Measurements from ENCODE around the gene LSM5. TPM values are rescaled to one million over a fixed set of nuclear protein-coding genes. Genes with fewer than 3 reads are reported as not detected.
A peak's percentile ranks its signal among the peaks of the same experiment; 100 is the strongest.

LSM5 gene
- total RNA-seq (2014; rRNA removed; shearing (Covaris generic)) = 11.3 and 22.8 TPM in 2 replicates

DNA sequence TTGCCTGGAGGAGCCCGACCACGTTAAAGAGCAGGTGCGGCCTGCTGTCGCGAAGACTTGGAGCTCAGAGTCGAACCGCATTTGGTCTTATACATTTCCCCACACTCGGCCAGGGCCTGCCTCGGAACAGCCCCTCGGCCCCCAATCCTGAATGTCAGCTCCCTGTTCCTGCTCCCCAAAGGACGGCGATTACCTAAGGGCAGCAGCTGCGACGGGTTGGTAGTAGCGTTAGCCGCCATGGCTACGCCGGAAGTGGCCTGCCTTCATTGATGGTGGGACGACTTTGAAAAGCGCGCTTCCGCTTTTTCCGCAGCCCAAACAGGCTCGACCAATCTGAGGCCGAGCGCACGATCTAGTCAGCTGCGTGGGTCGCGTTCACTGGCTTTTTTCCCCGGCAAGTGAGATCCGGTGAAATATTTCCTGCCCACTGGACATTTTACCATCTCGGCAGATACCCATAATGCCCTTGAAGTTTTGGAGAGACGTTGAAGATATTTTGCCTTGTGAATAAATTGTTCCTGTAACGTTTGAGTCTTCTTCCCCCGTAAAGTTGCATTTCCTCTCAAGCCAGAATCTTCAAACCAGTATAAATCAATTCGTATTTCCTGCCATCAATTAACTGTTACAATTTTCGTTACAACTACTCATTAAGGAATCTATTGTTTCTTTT lies at the start of gene LSM5:
Gene LSM5, minus strand, starts transcription at position 254 of the 670 bp plus-strand sequence. Its CDS starts 15 bp downstream, at position 239.
- peak; percentile 98 for DNase-seq (ENCODE audit: low spot score)

DNA sequence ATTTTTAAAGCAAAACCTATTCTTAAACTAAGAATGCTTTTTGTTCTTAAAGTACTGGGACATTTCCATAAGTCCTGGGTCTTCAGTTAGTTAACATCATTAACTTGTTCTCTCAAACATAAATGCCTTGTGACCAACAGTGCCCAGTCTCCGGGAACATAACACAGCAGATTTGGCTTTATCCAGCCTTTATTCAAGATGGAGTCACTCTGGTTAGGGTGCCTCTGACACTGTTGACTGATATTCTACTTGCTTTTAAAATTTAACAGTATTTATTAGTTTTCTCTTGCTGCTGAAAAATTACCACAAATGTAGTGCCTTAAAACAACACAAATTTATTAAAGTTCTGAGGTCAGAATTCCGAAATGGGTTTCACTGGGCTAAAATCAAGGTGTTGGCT lies 49.2 kb upstream of the LSM5 start:
- DNase-seq (ENCODE audit: low spot score) = no peak

DNA sequence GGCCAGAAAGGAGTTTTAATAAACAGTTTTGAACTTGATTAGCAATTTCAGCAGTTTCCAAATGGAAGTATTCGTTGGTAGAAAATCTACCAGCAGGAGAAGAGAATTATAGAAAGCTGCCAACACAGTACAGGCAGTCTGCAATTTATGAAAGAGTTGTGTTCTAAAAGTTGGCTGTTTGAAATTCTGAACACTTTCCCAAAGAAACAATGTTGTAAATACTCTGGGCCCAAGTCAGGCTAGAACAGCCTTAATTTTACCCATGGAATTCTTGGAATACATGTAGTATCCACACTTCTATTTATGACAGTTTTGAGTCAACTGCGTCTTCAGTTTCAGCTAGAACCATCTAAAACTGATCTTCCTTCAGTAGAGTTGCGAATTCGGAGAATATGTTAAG lies 47.6 kb upstream of the LSM5 start:
- DNase-seq (ENCODE audit: low spot score) = no peak

DNA sequence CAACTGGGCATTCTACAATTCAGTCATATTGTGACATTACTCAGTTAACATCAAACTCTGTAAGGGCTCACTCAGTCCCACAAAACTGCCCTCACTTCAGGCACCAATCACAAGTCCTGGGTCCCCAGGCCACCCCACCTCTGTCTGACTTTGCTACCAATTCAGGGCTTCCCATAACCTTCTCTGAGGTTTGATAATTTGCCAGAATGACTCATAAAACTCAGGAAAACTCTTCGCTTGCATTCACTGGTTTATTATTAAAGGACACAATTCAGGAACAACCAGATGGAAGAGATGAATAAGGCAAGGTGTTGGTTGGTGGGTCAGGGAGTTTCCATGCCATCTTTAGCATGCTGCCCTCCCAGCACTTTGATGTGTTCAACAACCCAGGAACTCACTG lies 46.4 kb upstream of the LSM5 start:
- peak; percentile 52 for DNase-seq (ENCODE audit: low spot score)

DNA sequence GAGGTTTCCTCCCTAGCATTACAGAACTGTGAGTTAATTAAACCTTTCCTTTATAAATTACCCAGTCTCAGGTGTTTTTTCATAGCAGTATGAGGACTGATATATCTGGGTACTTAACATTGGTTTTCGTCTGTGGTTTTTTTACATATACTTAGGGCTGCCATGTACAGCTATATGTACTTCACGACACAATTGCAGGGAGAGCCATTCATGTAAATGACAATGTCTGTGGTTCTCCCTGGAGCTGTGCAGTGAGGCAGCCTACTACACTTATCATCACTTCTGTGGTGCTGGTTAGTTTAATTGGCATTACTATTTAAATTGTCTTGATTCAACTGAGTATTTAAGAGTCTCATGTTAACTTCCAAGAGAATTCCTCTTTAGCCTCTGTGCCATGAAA lies 45.8 kb upstream of the LSM5 start:
- DNase-seq (ENCODE audit: low spot score) = no peak

DNA sequence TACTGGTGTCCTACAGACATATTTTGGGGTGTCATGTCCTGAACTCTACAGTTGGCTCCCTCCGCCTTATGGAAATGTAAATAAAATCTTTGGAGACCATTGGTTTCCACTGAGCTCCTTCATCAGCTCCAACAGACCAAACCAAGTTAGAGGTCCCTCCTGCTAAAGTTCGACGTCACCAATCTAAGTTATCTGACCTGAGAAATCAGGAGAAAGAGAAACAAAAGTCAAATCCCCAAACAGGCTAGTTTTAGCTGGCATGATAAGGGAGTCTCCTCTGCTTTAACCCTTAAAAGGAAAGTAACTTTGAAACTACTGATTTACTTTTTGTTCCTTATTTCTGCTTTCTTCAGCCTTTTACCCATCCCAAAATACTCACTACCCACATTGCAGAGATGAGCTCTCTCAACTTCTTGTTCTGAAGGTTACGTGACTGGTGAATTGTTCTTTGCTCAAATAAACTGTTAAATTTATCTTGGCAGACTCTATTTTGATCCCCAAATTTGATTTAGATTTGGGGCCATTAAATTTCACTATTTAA lies 45.1 kb upstream of the LSM5 start:
- no peak for DNase-seq (ENCODE audit: low spot score)

DNA sequence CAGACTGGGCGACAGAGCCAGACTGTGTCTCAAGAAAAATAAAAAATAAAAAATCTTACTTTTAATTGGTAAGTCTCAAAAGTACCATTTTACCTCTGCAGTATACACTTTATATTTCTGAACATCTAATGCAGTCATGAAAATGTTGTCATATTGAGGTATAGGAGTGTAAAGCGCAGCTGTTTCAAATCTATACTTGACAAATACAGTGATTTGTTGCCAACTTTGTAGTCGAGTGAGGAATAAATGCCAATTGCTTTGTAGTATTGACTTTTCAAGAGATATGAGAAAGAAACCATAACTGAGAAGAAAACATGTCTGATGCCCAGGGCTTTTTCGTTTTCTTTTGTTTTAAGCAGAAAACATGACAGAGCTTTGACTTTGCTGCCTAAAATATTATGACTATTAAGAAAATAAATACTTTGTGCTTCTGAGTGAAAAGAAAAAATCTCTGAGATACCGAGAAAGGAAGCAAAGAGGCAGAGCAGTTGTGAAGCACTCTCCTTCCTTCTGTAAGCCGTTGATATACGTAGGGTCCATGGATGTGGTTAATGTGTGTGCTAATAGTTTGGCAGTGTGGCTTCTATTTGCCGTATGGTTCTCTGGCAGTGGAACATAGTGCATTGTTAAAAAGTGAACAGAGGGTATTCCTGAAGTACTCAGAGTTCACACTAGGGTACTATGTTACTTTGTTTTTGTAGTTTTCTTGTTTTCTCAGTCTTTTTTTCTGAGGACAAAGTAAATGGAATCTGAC lies 43.3 kb upstream of the LSM5 start:
- DNase-seq (ENCODE audit: low spot score) = no peak

DNA sequence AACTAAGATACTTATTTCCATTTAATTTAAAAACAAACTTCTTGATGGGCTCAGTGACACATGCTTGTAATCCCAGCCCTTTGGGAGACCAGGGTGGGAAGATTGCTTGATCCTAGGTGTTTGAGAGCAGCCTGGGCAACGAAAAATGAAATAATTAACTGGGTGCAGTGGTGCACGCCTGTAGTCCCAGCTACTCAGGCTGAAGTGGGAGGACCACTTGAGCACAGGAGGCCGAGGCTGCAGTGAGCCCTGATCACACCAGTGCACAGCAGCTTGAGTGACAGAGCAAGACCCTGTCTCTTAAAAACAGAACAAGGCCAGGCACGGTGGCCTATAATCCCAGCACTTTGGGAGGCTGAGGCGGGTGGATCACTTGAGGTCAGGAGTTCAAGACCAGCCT lies 42.5 kb upstream of the LSM5 start:
- DNase-seq (ENCODE audit: low spot score) = no peak

DNA sequence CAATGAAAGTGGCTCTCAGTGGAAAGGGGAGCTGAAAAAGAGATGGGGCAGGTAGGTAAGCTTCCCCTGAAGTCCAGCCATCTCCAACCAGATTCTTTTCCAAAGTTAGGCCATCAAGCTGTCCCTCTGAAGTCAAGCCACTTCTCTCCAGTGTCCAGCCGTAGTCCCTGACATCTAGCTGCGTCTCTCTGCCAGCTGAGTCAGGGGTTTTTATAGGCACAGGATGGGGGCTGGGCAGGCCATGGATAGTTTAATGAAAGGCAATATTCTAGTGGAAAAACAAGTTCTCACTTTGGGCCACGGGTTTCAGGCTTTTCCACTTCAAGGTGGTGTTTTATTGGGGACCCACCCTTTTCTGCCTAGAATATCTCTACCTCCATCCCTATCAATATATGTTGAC lies 41.9 kb upstream of the LSM5 start:
- peak; percentile 78 for DNase-seq (ENCODE audit: low spot score)

DNA sequence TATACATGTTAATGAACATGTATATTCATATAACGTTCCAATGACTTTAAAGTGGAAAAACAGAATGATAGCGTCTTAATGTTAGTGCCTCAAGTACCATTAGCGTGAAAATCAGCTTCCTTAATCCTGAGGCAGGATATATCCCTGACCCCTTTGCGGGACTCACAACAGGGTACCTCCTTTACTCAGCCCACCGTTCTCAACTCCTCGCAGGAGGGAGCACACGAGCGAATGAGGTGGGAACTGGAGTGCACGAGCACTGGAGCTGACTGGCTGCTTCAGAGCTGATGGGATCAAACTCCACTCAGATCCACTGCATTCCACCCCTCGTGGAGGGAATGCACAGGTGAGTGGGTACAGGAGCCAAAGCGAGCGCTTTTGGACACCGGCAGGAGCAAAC lies 41.2 kb upstream of the LSM5 start:
- no peak for DNase-seq (ENCODE audit: low spot score)

DNA sequence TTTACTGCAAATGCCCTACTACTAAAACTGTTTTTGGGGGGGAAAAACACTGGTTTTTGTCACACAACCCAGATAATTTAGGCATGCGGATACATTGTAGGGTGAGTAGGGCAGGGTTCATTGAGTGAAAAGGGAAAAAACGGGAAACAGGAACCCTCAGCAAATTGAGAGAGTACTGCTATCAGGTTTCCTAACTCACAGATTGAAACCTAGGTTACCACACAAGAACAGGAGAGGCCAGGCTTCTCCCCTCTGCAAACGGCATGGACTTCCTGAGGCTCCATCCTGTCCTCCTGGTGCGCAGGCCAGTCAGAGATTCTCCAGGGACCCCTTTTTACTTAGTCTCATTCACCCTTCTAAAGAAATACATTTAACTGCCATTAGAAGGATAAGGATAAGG lies 35.7 kb upstream of the LSM5 start:
- no peak for DNase-seq (ENCODE audit: low spot score)

DNA sequence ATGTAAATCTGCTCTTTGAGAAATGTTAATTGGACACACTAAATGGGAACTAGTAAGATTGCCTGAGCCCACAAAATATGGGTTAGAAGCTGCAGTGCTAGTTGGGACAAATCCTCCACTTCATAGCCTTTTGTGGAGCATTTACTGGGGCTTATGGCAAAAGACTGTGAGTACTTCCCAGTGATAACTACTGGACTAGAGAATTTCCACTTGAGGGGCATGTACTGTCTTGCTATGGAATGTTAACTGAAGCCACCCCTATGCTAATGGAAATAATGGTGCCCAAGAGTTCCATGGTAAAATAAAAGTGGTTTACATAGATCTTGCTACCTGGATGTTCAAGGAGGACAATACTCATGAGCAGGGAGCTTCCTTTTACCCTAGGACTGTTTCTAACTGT lies 34.5 kb upstream of the LSM5 start:
- no peak for DNase-seq (ENCODE audit: low spot score)

DNA sequence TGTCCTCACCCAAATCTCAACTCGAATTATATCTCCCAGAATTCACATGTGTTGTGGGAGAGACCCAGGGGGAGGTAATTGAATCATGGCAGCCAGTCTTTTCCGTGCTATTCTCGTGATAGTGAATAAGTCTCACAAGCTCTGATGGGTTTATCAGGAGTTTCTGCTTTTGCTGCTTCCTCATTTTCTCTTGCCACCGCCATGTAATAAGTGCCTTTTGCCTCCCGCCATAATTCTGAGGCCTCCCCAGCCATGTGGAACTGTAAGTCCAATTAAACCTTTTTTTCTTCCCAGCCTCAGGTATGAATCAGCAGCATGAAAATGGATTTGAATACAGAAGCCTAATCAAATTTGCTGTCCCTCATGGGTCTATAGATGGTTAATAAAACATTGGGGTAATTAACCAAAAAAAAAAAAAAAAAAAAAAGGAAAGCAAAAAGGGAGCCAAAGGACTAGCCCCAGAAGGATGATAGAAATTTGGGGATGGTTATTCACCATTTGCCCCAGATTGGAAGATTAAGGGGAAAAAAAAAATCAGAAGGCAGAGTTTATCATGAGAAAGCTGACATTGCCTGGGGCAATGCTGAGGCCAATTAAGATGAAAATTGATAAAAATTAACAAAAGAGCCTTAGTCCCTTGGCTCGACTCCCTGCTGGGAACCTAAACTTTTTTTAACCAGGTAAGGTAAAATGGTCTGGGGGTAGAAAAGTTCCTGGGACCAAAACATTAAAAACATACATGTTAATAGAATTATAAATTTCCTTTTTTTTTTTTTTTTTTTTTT lies 32.8 kb upstream of the LSM5 start:
- DNase-seq (ENCODE audit: low spot score) = no peak

DNA sequence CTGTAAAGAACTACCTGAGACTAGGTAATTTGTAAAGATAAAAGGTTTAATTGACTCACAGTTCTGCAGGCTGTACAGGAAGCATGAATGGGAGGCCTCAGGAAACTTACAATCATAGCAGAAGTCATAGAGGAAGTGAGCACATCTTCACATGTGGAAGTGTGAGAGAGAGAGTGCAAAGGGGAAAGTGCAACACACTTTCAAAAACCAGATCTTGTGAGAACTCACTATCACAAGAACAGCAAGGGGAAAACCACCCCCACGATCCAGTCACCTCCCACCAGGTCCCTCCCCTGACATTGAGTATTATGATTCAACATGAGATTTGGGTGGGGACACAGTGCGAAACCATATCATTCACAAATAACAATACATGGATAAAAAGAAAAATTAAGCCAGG lies 29.6 kb upstream of the LSM5 start:
- DNase-seq (ENCODE audit: low spot score) = no peak

DNA sequence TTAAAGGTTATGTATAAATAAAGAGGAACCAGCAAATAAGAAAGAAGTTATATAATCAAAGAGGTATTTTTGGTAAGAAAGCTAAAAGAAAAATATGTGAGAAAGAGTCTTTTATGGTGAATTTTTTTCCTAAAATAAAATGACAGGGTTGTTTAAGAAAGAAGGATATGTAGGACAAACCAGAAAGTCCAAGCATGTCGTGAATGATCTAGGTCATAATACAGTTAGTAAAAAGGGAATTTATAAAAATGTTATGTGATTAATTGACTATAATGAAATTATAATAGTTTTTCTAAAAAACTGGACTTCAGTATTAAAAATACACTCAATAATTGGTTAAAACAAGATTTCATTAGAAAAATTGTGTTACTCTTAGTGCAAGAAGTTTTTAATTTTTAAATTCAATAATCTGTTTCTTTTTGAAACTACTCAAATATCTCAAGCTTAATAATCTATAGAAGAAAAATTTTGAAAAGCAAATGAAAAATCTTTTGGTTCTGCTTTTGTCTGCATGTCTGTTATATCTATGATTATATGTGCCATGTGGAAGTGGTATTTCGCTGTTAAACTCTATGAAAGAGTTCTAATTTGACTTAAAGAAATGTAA lies 28.5 kb upstream of the LSM5 start:
- DNase-seq (ENCODE audit: low spot score) = no peak

DNA sequence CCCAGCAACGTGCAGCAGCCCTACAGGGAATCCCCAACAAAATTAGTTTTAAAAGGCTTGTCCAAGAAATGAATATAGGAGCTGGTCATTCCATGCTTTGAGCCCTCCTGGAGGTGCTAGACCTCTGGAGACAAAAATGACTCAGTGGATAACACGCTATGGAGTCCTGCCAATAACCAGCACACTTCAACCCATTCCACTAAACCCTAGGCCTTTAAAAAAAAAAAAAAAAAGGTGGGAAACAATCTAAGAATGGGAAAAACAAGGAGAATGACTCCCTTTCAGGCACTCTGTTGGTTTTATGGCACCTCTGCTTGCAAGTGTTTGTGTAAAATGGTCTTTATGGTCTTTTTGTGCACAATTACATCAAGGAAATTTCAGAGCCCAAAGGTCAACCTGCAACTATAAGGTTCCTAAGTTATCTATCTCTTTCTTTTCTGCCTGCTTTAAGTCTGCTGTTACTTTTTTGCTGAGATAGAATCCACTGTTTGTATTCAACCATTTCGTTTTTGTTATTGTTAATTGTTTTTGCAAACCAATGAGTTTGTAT lies 26.4 kb upstream of the LSM5 start:
- DNase-seq (ENCODE audit: low spot score) = no peak

DNA sequence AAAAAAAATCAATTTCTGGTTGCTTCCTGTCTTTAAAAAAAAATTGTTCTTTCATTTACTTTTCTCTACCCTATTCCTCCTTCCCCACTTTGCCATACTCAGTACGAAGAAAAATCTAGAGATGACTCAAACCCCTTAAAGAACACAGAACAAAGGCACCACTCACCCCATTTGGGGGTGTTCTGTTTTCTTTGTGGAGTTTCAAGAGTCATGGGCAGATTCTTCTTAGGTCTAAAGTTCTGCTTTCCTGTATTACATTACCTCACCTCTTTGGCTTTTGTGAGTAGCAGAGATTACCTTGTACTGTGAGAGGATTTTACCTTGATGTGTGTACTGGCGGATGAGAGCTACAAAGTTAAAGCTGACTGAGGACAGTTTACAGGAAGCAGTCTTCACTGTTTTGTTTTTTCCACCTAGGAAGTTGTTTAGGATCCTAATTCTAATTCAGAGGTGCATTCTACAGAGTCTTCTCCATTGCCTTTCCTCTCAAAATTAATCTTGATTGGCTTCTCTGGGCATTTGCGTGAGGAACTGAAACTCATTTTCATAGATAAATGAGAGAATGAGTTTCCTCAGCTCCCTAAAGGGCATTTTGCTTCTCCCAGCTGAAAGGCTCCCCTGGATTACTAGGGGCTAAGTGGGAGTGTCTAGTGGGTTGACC lies 25.8 kb upstream of the LSM5 start:
- no peak for DNase-seq (ENCODE audit: low spot score)

DNA sequence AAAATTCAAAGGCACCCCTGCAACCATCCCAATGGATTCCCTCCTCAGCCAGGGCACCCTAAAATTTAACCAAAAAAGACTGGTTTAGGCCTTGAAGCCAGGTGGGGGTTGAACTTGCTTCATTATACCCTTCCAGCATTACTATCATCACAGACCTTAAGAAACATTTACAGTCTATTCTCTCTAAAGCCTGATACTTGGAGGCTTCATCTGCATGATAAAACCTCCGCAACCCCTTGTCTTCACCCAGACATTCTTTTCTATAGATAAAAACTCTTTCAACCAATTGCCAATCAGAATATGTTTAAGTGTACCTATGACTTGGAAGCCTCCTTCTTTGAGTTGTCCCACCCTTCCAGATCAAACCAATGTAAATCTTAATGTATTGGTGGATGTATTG lies 23.0 kb upstream of the LSM5 start:
- no peak for DNase-seq (ENCODE audit: low spot score)

DNA sequence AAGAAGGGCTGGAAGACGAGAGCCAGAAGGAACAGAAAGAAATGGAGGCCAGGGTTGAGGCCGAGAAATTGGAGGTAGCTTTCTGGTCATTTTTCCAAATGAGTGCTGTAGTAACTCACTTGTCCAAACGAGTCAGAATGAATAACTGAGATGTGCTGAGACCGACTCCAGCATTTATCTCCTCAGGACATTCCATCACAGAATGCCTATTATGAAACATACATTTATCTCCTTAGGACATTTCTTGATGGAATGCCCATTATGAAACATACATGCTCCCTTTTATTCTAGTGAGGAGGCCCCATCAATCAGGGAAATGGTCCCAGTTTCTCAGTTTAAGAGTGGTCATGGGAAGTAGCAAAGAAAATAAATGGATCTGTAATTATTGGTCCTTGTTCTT lies 21.6 kb upstream of the LSM5 start:
- no peak for DNase-seq (ENCODE audit: low spot score)

DNA sequence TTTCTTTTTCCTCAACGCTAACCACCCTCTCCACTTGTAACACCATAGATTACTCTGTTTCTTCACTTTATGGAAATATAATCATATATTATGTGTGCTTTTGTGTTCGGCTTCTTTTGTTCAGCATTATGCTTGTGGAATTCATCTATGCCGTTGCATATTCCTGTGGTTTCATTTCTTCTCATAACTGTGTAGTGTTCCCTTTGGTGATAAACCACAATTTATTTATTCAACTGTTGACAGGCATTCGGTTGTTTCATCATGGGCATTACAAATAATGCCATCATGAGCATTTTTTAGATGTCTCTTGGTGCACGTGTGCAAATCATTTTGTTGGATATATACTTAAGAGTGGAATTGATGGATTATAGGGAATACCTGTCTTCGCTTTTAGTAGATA lies 17.2 kb upstream of the LSM5 start:
- DNase-seq (ENCODE audit: low spot score) = no peak
